Mesenchymal stem cell (in vitro differentiated cells and primary cell): ENCODE data around the gene ABCB11.
A peak's percentile ranks its signal among the peaks of the same experiment; 100 is the strongest.

ENCODE experiments used
- DNase-seq: peaks from one replicate; pipeline ENCODE4 v3.0.0-alpha.2; 2013
- H2AFZ ChIP-seq: one replicate; pipeline ENCODE4 v1.6.1; 2013; ENCODE audit warnings: low read depth, mild to moderate bottlenecking, control low read depth, inconsistent platforms, low read length, moderate library complexity
- H2AK5ac ChIP-seq: 2 replicates; pipeline ENCODE4 v1.6.1; 2013; ENCODE audit warnings: low read length, moderate library complexity, mild to moderate bottlenecking, inconsistent platforms; ENCODE audit not compliant: severe bottlenecking
- H2BK120ac ChIP-seq: one replicate; pipeline ENCODE4 v1.6.1; 2013; ENCODE audit warnings: low read depth, mild to moderate bottlenecking, inconsistent platforms, low read length, moderate library complexity
- H2BK12ac ChIP-seq, 2 experiments: one replicate each; pipeline ENCODE4 v1.6.1; 2013; ENCODE audit warnings: inconsistent platforms in 2 of 2, low read length in 2 of 2, mild to moderate bottlenecking in 2 of 2, moderate library complexity in 2 of 2, control low read depth in 1 of 2
- H2BK15ac ChIP-seq: one replicate; pipeline ENCODE4 v1.6.1; 2013; ENCODE audit warnings: mild to moderate bottlenecking, low read depth, inconsistent platforms; ENCODE audit not compliant: poor library complexity, severe bottlenecking
- H2BK5ac ChIP-seq: 2 replicates; pipeline ENCODE4 v1.6.1; 2013; ENCODE audit warnings: low read depth, mild to moderate bottlenecking, low read length, control low read depth, inconsistent platforms; ENCODE audit not compliant: poor library complexity, severe bottlenecking
- H3K14ac ChIP-seq, 2 experiments: one replicate each; pipeline ENCODE4 v1.6.1; 2013; ENCODE audit warnings: inconsistent platforms in 2 of 2, low read length in 2 of 2, control low read depth in 1 of 2, mild to moderate bottlenecking in 1 of 2, moderate library complexity in 1 of 2
- H3K18ac ChIP-seq, 2 experiments: one replicate each; pipeline ENCODE4 v1.6.1; 2013; ENCODE audit warnings: inconsistent platforms in 2 of 2, low read length in 2 of 2, control low read depth in 1 of 2, low read depth in 1 of 2, mild to moderate bottlenecking in 1 of 2
- H3K23ac ChIP-seq, 2 experiments: one replicate each; pipeline ENCODE4 v1.6.1; 2013; ENCODE audit warnings: inconsistent platforms in 2 of 2, low read length in 2 of 2, mild to moderate bottlenecking in 2 of 2, moderate library complexity in 2 of 2, control low read depth in 1 of 2
- H3K27ac ChIP-seq: 2 replicates; pipeline ENCODE4 v1.5.1; 2013; ENCODE audit warnings: mild to moderate bottlenecking, moderate library complexity, low read length, control low read depth, inconsistent platforms; ENCODE audit not compliant: poor library complexity, severe bottlenecking
- H3K27me3 ChIP-seq, 2 experiments: 2 replicates each; pipeline versions ENCODE4 v1.6.1 to v1.7.0; 2013; ENCODE audit warnings: low read length in 2 of 2, mild to moderate bottlenecking in 2 of 2, moderate library complexity in 2 of 2, control low read depth in 1 of 2, inconsistent platforms in 1 of 2; ENCODE audit not compliant: control insufficient read depth in 1 of 2, insufficient read depth in 1 of 2
- H3K36me3 ChIP-seq, 2 experiments: 2 replicates each; pipeline versions ENCODE4 v1.6.1 to v1.7.0; 2013; ENCODE audit warnings: low read length in 2 of 2, control low read depth in 1 of 2, inconsistent platforms in 1 of 2, low read depth in 1 of 2, mild to moderate bottlenecking in 1 of 2; ENCODE audit not compliant: insufficient read depth in 2 of 2, control insufficient read depth in 1 of 2
- H3K4ac ChIP-seq, 2 experiments: one replicate each; pipeline ENCODE4 v1.6.1; 2013; ENCODE audit warnings: inconsistent platforms in 2 of 2, low read length in 2 of 2, mild to moderate bottlenecking in 2 of 2, moderate library complexity in 2 of 2, control low read depth in 1 of 2, low read depth in 1 of 2
- H3K4me1 ChIP-seq: 2 replicates; pipeline ENCODE4 v1.6.1; 2013; ENCODE audit warnings: low read depth, low read length, control low read depth; ENCODE audit not compliant: control insufficient read depth, insufficient read depth
- H3K4me2 ChIP-seq: 2 replicates; pipeline ENCODE4 v1.6.1; 2013; ENCODE audit warnings: low read length, mild to moderate bottlenecking, inconsistent platforms; ENCODE audit not compliant: poor library complexity, severe bottlenecking
- H3K4me3 ChIP-seq, 2 experiments: 2 replicates each; pipeline versions ENCODE4 v1.5.1 to v1.7.0; 2013; ENCODE audit warnings: low read length in 2 of 2, mild to moderate bottlenecking in 2 of 2, control low read depth in 1 of 2, low read depth in 1 of 2; ENCODE audit not compliant: insufficient read depth in 1 of 2
- H3K79me1 ChIP-seq: replicated peaks from 2 replicates; pipeline ENCODE4 v1.6.1; 2013; ENCODE audit warnings: mild to moderate bottlenecking, control low read depth, low read length, inconsistent platforms; ENCODE audit not compliant: poor library complexity, severe bottlenecking
- H3K9ac ChIP-seq: 2 replicates; pipeline ENCODE4 v1.7.0; 2013; ENCODE audit warnings: mild to moderate bottlenecking, low read length, moderate library complexity
- H3K9me3 ChIP-seq: 2 replicates; pipeline ENCODE4 v1.7.0; 2013; ENCODE audit warnings: mild to moderate bottlenecking, low read length; ENCODE audit not compliant: control insufficient read depth
- H4K8ac ChIP-seq: one replicate; pipeline ENCODE4 v1.6.1; 2013; ENCODE audit warnings: inconsistent platforms, mild to moderate bottlenecking, low read length, moderate library complexity
- H4K91ac ChIP-seq: one replicate; pipeline ENCODE4 v1.6.1; 2013; ENCODE audit warnings: mild to moderate bottlenecking, low read length, inconsistent platforms
- WGBS: methylation state at CpG from one replicate; pipeline ENCODE4 v1.1.7; 2013; ENCODE audit warnings: mixed read lengths; 5-methylcytosine and 5-hydroxymethylcytosine counted together

The ABCB11 gene

GRCh38 chr2:169039702-169040101 lies 8.6 kb upstream of the ABCB11 start:
- no peaks in the 10 kb centered on the region for H3K36me3 ChIP-seq

DNA sequence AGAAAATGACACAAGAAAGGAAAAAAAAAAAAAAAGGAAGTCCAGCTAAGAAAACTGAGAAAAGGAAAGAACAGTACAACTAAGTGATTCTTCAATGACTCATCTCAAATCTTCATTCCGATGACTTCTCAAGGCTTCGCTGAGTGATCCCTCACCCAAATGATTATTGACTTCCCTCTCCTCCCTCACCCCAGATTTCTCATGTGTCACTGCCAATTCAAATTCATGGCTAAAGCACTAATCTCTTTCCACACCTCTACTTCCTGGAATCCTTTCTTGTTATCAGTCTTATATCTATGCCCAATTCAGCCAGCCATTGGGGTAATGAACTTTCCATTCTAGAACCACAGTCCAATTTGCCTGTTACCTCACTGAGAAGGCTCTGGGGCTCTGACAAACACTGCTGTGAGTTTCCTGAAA lies 7.2 kb upstream of the ABCB11 start:
- no peaks in the 10 kb centered on the region for H3K79me1 ChIP-seq
- H2BK5ac ChIP-seq = no peak overlapping the region
- H3K27me3 ChIP-seq = no peaks in the 10 kb centered on the region
- H3K27ac ChIP-seq = no peak overlapping the region
- H3K4me2 ChIP-seq = no peak overlapping the region
- H3K4me1 ChIP-seq = no peaks in the 10 kb centered on the region
- no peak overlapping the region for H2BK15ac ChIP-seq
- no peak overlapping the region for H4K8ac ChIP-seq
- H2AK5ac ChIP-seq = no peak overlapping the region
- H3K4me3 ChIP-seq = no peak overlapping the region
- H3K9ac ChIP-seq = no peak overlapping the region
- peak; percentile 29 for DNase-seq
- H2BK12ac ChIP-seq = no peak overlapping the region
- no peaks in the 10 kb centered on the region for H3K36me3 ChIP-seq
- no peak overlapping the region for H3K4ac ChIP-seq
- H3K23ac ChIP-seq = no peak overlapping the region
- peaks cover 16% of the 10 kb centered on the region for H3K9me3 ChIP-seq
- 37% methylated on average over 2 of the region's 2 CpGs for WGBS
- no peak overlapping the region for H3K18ac ChIP-seq
- H2AFZ ChIP-seq = no peak overlapping the region
- H4K91ac ChIP-seq = no peak overlapping the region
- no peak overlapping the region for H2BK120ac ChIP-seq
- no peak overlapping the region for H3K14ac ChIP-seq

More at GRCh38 chr2:169039702-169040101, 8.6 kb upstream of the ABCB11 start:
- Histone ChIP-seq H3K79me1 (no peaks in the 10 kb centered on the region), H3K9ac (no peak overlapping the region), H3K23ac (no peak overlapping the region), H3K27ac (no peak overlapping the region), H3K4me3 (no peak overlapping the region), H3K9me3 (peaks cover 16% of the 10 kb centered on the region), H3K27me3 (no peaks in the 10 kb centered on the region), H2BK15ac (no peak overlapping the region), H2BK120ac (no peak overlapping the region), H2BK12ac (no peak overlapping the region), H3K4me2 (no peak overlapping the region), H2BK5ac (no peak overlapping the region), H4K91ac (no peak overlapping the region), H2AFZ (no peak overlapping the region), H3K4me1 (no peaks in the 10 kb centered on the region), H2AK5ac (no peak overlapping the region), H3K18ac (no peak overlapping the region), H3K4ac (no peak overlapping the region), H3K14ac (no peak overlapping the region), H4K8ac (no peak overlapping the region)
- DNase-seq = no peak
- 82% methylated on average over 4 of the region's 4 CpGs for WGBS

- H3K4me3 ChIP-seq = no peak overlapping the region
- H3K9me3 ChIP-seq = peaks cover 4% of the 10 kb centered on the region
- no peaks in the 10 kb centered on the region for H3K36me3 ChIP-seq
- H3K9ac ChIP-seq = no peak overlapping the region
- H2BK120ac ChIP-seq = no peak overlapping the region
- H3K4me2 ChIP-seq = no peak overlapping the region
- no peak overlapping the region for H3K4ac ChIP-seq
- no peak for DNase-seq
- H2BK5ac ChIP-seq = no peak overlapping the region
- no peaks in the 10 kb centered on the region for H3K4me1 ChIP-seq
- H3K27ac ChIP-seq = no peak overlapping the region
- H4K8ac ChIP-seq = no peak overlapping the region
- no peak overlapping the region for H3K18ac ChIP-seq
- H3K23ac ChIP-seq = no peak overlapping the region
- H4K91ac ChIP-seq = no peak overlapping the region
- no peak overlapping the region for H2AK5ac ChIP-seq
- 75% methylated on average over 2 of the region's 4 CpGs for WGBS
- H2BK12ac ChIP-seq = no peak overlapping the region
- no peaks in the 10 kb centered on the region for H3K27me3 ChIP-seq
- H3K14ac ChIP-seq = no peak overlapping the region
- no peaks in the 10 kb centered on the region for H3K79me1 ChIP-seq
- no peak overlapping the region for H2BK15ac ChIP-seq
- H2AFZ ChIP-seq = no peak overlapping the region
These were observed 5.8 kb upstream of the ABCB11 start for GRCh38 chr2:169036736-169037440.

- H3K79me1 ChIP-seq = no peaks in the 10 kb centered on the region
- peak overlapping the region in 1 of 2 experiments; percentile 49 for H3K18ac ChIP-seq
- H4K8ac ChIP-seq = no peak overlapping the region
- no peak overlapping the region for H3K4me2 ChIP-seq
- no peak overlapping the region for H3K4ac ChIP-seq
- no peak for DNase-seq
- H3K27ac ChIP-seq = no peak overlapping the region
- no peak overlapping the region for H2BK12ac ChIP-seq
- no peak overlapping the region for H2AK5ac ChIP-seq
- no peak overlapping the region for H2BK15ac ChIP-seq
- H2BK120ac ChIP-seq = no peak overlapping the region
- H3K9ac ChIP-seq = no peak overlapping the region
- H3K9me3 ChIP-seq = peaks cover under 1% of the 10 kb centered on the region
- H4K91ac ChIP-seq = no peak overlapping the region
- H3K4me1 ChIP-seq = no peaks in the 10 kb centered on the region
- no peak overlapping the region for H3K23ac ChIP-seq
- WGBS = no CpG with 5 or more reads among the region's 1 CpG
- no peak overlapping the region for H3K14ac ChIP-seq
- no peaks in the 10 kb centered on the region for H3K27me3 ChIP-seq
- H3K36me3 ChIP-seq = no peaks in the 10 kb centered on the region
- H2BK5ac ChIP-seq = no peak overlapping the region
- no peak overlapping the region for H3K4me3 ChIP-seq
- H2AFZ ChIP-seq = no peak overlapping the region
These were observed 4.8 kb upstream of the ABCB11 start for GRCh38 chr2:169035887-169036286.
